H1 (cell line): ENCODE measurements around the gene ASB6. TPM values are rescaled to one million over a fixed set of nuclear protein-coding genes. Genes with fewer than 3 reads are reported as not detected.

ENCODE experiments used
- CTCF ChIA-PET: fragments of 300-600 bp; sonication (Branson Sonifier 250); formaldehyde crosslinking; loops from one replicate; lab custom pipeline; 2021; ENCODE audit not compliant: partially characterized antibody; lab: Charles Lee
- POLR2A ChIA-PET: fragments of 300-600 bp; sonication (Branson Sonifier 250); formaldehyde crosslinking; loops from one replicate; lab custom pipeline; 2021; ENCODE audit warnings: inconsistent platforms; ENCODE audit not compliant: partially characterized antibody; lab: Charles Lee
- DNase-seq, 2 experiments: peaks; one replicate each; pipeline versions ENCODE4 v3.0.0 to v3.0.0-alpha.2; 2010 to 2022; ENCODE audit warnings: low spot score in 2 of 2, low read depth in 1 of 2, mixed read lengths in 1 of 2
- FAIRE-seq: peaks from 2 replicates; lab custom pipeline; 2011; peaks lifted over from hg19 to GRCh38; lab: Jason Lieb, UNC
- H2AFZ ChIP-seq: 2 replicates; pipeline ENCODE4 v1.8.1; 2012; ENCODE audit warnings: low read length, inconsistent platforms
- H2AK5ac ChIP-seq: 2 replicates; pipeline ENCODE4 v1.6.1; 2013; ENCODE audit warnings: low read depth, low read length
- H2BK120ac ChIP-seq: replicated peaks from 2 replicates; pipeline ENCODE3; 2013; ENCODE audit warnings: low read depth, low read length, inconsistent platforms
- H2BK12ac ChIP-seq: 2 replicates; pipeline ENCODE4 v1.6.1; 2013; ENCODE audit warnings: low read depth, low read length
- H2BK15ac ChIP-seq: 2 replicates; pipeline ENCODE4 v1.6.1; 2013; ENCODE audit warnings: low read length
- H2BK20ac ChIP-seq: 2 replicates; pipeline ENCODE4 v1.6.1; 2013; ENCODE audit warnings: low read length
- H2BK5ac ChIP-seq: 2 replicates; pipeline ENCODE4 v1.6.1; 2013; ENCODE audit warnings: low read depth, low read length
- H3K14ac ChIP-seq: 2 replicates; pipeline ENCODE4 v1.6.1; 2013; ENCODE audit warnings: inconsistent platforms; ENCODE audit not compliant: insufficient read length
- H3K18ac ChIP-seq: 2 replicates; pipeline ENCODE4 v1.6.1; 2013; ENCODE audit warnings: low read length; ENCODE audit errors: extremely low read depth
- H3K23ac ChIP-seq: 2 replicates; pipeline ENCODE4 v1.6.1; 2013; ENCODE audit warnings: inconsistent platforms; ENCODE audit not compliant: insufficient read length
- H3K23me2 ChIP-seq: 2 replicates; pipeline ENCODE4 v1.6.1; 2013; ENCODE audit warnings: low read depth, low read length
- H3K27ac ChIP-seq: 2 replicates; pipeline ENCODE4 v1.6.1; 2011; ENCODE audit warnings: low read depth, low read length, inconsistent platforms
- H3K27me3 ChIP-seq, 4 experiments: replicated peaks in 1 of 4; 1 replicate in 1 of 4; 2 replicates in 3 of 4; pipeline versions ENCODE4 v1.6.1 to v1.8.1; 2011 to 2013; ENCODE audit warnings: low read length in 3 of 4, mild to moderate bottlenecking in 3 of 4, inconsistent platforms in 2 of 4, mixed read lengths in 2 of 4, moderate library complexity in 1 of 4; ENCODE audit not compliant: control insufficient read depth in 3 of 4, insufficient read depth in 3 of 4; ENCODE audit errors: extremely low read depth in 1 of 4
- H3K36me3 ChIP-seq, 4 experiments: 2 replicates each; pipeline versions ENCODE4 v1.6.1 to v1.8.1; 2011 to 2013; ENCODE audit warnings: mild to moderate bottlenecking in 4 of 4, low read length in 3 of 4, moderate library complexity in 2 of 4, control low read depth in 1 of 4, inconsistent platforms in 1 of 4; ENCODE audit not compliant: insufficient read depth in 4 of 4, control insufficient read depth in 2 of 4
- H3K4ac ChIP-seq: replicated peaks from 2 replicates; pipeline ENCODE3; 2013; ENCODE audit warnings: low read length, low read depth, mixed read lengths, inconsistent platforms; ENCODE audit not compliant: insufficient read length
- H3K4me1 ChIP-seq, 4 experiments: replicated peaks in 1 of 4; 1 replicate in 1 of 4; 2 replicates in 3 of 4; pipeline versions ENCODE4 v1.6.1 to v1.8.1; 2011 to 2013; ENCODE audit warnings: low read length in 3 of 4, inconsistent platforms in 2 of 4, mixed read lengths in 1 of 4; ENCODE audit not compliant: insufficient read depth in 4 of 4, control insufficient read depth in 3 of 4
- H3K4me2 ChIP-seq, 2 experiments: 2 replicates each; pipeline versions ENCODE4 v1.6.1 to v1.8.1; 2011 to 2013; ENCODE audit warnings: low read depth in 2 of 2, low read length in 2 of 2, control low read depth in 1 of 2, inconsistent platforms in 1 of 2, mild to moderate bottlenecking in 1 of 2; ENCODE audit not compliant: insufficient read depth in 1 of 2
- H3K4me3 ChIP-seq, 4 experiments: fragments of 200-600, 300-600 bp in 1 of 4; sonication (generic), shearing (Covaris generic), sonication (Bioruptor Twin) in 1 of 4; 2 replicates each; pipeline versions ENCODE4 v1.5.1 to v1.8.1; 2011 to 2016; ENCODE audit warnings: low read length in 4 of 4, low read depth in 3 of 4, control low read depth in 2 of 4, inconsistent platforms in 2 of 4, mild to moderate bottlenecking in 2 of 4, mixed read lengths in 1 of 4, moderate library complexity in 1 of 4; ENCODE audit not compliant: insufficient read depth in 2 of 4; ENCODE audit errors: extremely low read depth in 1 of 4
- H3K56ac ChIP-seq: replicated peaks from 2 replicates; pipeline ENCODE3; 2013; ENCODE audit warnings: low read depth, mild to moderate bottlenecking, mixed read lengths, low read length, inconsistent platforms; ENCODE audit not compliant: insufficient read length
- H3K79me1 ChIP-seq: 2 replicates; pipeline ENCODE4 v1.6.1; 2013; ENCODE audit warnings: low read depth, low read length, control low read depth
- H3K79me2 ChIP-seq, 2 experiments: 2 replicates each; pipeline versions ENCODE4 v1.6.1 to v1.8.1; 2012 to 2013; ENCODE audit warnings: low read length in 2 of 2, mild to moderate bottlenecking in 2 of 2, inconsistent platforms in 1 of 2; ENCODE audit not compliant: insufficient read depth in 2 of 2, control insufficient read depth in 1 of 2
- H3K9ac ChIP-seq, 4 experiments: replicated peaks in 1 of 4; 1 replicate in 1 of 4; 2 replicates in 3 of 4; pipeline versions ENCODE4 v1.6.1 to v1.8.1; 2011 to 2013; ENCODE audit warnings: low read depth in 3 of 4, low read length in 3 of 4, control low read depth in 2 of 4, mild to moderate bottlenecking in 2 of 4, moderate library complexity in 2 of 4, inconsistent platforms in 1 of 4; ENCODE audit errors: extremely low read depth in 1 of 4
- H3K9me3 ChIP-seq, 2 experiments: 2 replicates each; pipeline versions ENCODE4 v1.6.1 to v1.8.1; 2012 to 2013; ENCODE audit warnings: mild to moderate bottlenecking in 2 of 2, moderate library complexity in 2 of 2, control low read depth in 1 of 2, inconsistent platforms in 1 of 2, low read depth in 1 of 2, low read length in 1 of 2, mixed read lengths in 1 of 2; ENCODE audit not compliant: insufficient read depth in 2 of 2
- H4K20me1 ChIP-seq, 2 experiments: replicated peaks in 1 of 2; 2 replicates each; pipeline versions ENCODE3 to v1.8.1; 2011 to 2013; ENCODE audit warnings: inconsistent platforms in 2 of 2, low read length in 2 of 2, mild to moderate bottlenecking in 1 of 2; ENCODE audit not compliant: insufficient read depth in 2 of 2, control insufficient read depth in 1 of 2
- H4K5ac ChIP-seq: 2 replicates; pipeline ENCODE4 v1.6.1; 2013; ENCODE audit warnings: low read length, low read depth, mixed read lengths, inconsistent platforms; ENCODE audit not compliant: insufficient read length
- H4K8ac ChIP-seq: 2 replicates; pipeline ENCODE4 v1.8.0; 2013; ENCODE audit warnings: mild to moderate bottlenecking, moderate library complexity, low read length, inconsistent platforms; ENCODE audit not compliant: insufficient read depth; ENCODE audit errors: extremely low read depth
- H4K91ac ChIP-seq: replicated peaks from 2 replicates; pipeline ENCODE3; 2013; ENCODE audit warnings: low read length, mixed read lengths, inconsistent platforms; ENCODE audit not compliant: insufficient read length
- YY1 ChIP-seq: IDR thresholded peaks from 2 replicates; pipeline ENCODE4 v1.6.1; 2011; ENCODE audit warnings: low read depth, mild to moderate bottlenecking, low read length
- WGBS, 2 experiments: shearing (Covaris generic) in 1 of 2; methylation state at CpG; one replicate each; pipeline versions ENCODE4 v1.1.6 to v1.1.7; 2013 to 2015; ENCODE audit warnings: low lambda C conversion rate in 2 of 2, mixed read lengths in 2 of 2, inconsistent platforms in 1 of 2, low coverage in 1 of 2, missing lambda C conversion rate in 1 of 2; ENCODE audit not compliant: insufficient replicate concordance in 2 of 2, insufficient coverage in 1 of 2, insufficient read length in 1 of 2; ENCODE audit errors: extremely low coverage in 1 of 2, missing lambda C conversion rate in 1 of 2; 5-methylcytosine and 5-hydroxymethylcytosine counted together
- polyA plus RNA-seq, 7 experiments: library from polyadenylated mRNA; depleted of rRNA in 3 of 7; stranded (reverse) in 5 of 7; unstranded in 2 of 7; fragments of >200 nt in 5 of 7; fragments of 200-250 nt in 2 of 7; gene quantifications; 1 replicate in 5 of 7; 2 replicates in 1 of 7; 4 replicates in 1 of 7; pipeline versions ENCODE4 v1.2.1 to v1.2.3, GENCODE V29; 2011 to 2013; ENCODE audit warnings: missing spikeins in 2 of 7, mixed read lengths in 2 of 7
- total RNA-seq: library from RNA; stranded (reverse); fragmentation: NEBNext Ultra II Directional; extraction: Animal tissue kit (Norgen Biotek cat#: 25700); gene quantifications from 2 replicates; pipeline ENCODE4 v1.2.1, GENCODE V29; 2021

ASB6 gene
- total and polyA plus RNA-seq, 2 of the 8 experiments (the other 6 are each of a cell fraction or from before 2014, with no cell fraction given) = 14.0 to 17.3 TPM

GRCh38 chr9:129615407-129616285, 26.3 kb downstream of the ASB6 start:
- CTCF ChIA-PET = interaction anchor here (0.9 to 6.2 kb wide), 10 partner anchors 7 to 489 kb away, joined by 3 to 71 read pairs (median 5); partner anchors contain the start of genes C9orf50 and NTMT1
- Histone ChIP-seq H3K9ac (no peak overlapping the region), H2BK5ac (no peak overlapping the region), H4K5ac (no peak overlapping the region), H3K4me3 (no peak overlapping the region), H3K9me3 (no peaks in the 10 kb centered on the region), H2BK120ac (no peak overlapping the region), H4K91ac (no peak overlapping the region), H3K79me1 (no peaks in the 10 kb centered on the region), H2BK20ac (no peak overlapping the region), H4K8ac (no peak overlapping the region), H3K23ac (no peak overlapping the region), H2AFZ (no peak overlapping the region), H2BK12ac (no peak overlapping the region), H4K20me1 (peaks cover 0 to under 1% of the 10 kb centered on the region in 2 experiments), H3K79me2 (no peaks in the 10 kb centered on the region), H3K36me3 (no peaks in the 10 kb centered on the region), H3K4me2 (no peak overlapping the region), H3K18ac (no peak overlapping the region), H3K14ac (no peak overlapping the region), H3K27me3 (peaks cover 12 to 22% (median 19%) of the 10 kb centered on the region in 4 experiments), H3K27ac (no peak overlapping the region), H3K4me1 (peaks cover 0 to 8% (median 2%) of the 10 kb centered on the region in 4 experiments; a peak in 5 of 7 replicates), H2AK5ac (no peak overlapping the region), H3K23me2 (peaks cover 17% of the 10 kb centered on the region; the same call in 1 of the 2 replicates), H3K4ac (no peak overlapping the region), H2BK15ac (no peak overlapping the region), H3K56ac (no peak overlapping the region)
- POLR2A ChIA-PET = interaction anchor here (0.8 to 1.2 kb wide), 2 partner anchors 19 to 476 kb away, joined by 3 to 4 read pairs; no protein-coding TSS in a partner anchor
- FAIRE-seq = no peak
- no peak for DNase-seq
- 92% methylated on average over 30 of the region's 31 CpGs; no CpG with 5 or more reads in 1 of the 2 experiments for WGBS, 2 experiments
- no peak for TF ChIP-seq YY1
